ENCODE data around the gene MAD2L2.

Gene MAD2L2

DNA sequence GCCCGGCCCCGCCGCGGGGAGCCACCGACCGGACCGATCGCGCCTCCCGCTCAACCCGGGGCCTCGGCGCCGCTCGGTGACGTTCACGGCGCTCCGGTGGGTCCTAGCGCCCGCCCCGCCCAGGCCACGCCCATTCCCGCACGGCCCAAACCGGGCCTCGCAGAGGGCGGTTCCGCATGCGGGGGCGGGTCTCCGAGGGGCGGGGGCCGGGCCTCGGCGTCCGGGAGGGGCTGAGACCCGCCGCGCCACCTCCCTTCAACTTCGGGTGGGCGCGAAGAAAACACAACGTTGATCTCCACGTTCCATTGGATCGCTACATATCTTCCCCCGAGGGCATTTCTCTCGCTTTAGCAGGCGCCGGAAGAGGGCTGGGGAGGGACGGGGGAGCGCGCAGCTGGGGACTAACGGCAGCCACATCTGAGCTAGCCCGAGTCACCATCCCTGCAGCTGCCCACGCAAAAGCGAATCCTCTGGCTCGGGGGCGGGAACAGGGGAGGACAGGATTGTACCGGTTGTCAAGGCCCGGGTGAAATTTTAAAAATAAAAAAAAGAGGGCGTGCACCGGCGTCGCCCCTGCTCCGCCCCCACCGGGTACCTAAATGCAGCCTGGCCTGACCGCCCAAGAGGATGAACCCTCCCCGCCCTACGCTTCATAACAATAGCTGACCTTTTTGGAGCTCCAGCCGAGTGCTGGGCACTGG lies at the start of gene MAD2L2:
Gene MAD2L2 (minus strand): TSS at position 78 of the 701 bp plus-strand sequence. CDS start 547 bp downstream, outside the sequence.
- peak; percentile 96 for DNase-seq (ENCODE audit: low spot score)

DNA sequence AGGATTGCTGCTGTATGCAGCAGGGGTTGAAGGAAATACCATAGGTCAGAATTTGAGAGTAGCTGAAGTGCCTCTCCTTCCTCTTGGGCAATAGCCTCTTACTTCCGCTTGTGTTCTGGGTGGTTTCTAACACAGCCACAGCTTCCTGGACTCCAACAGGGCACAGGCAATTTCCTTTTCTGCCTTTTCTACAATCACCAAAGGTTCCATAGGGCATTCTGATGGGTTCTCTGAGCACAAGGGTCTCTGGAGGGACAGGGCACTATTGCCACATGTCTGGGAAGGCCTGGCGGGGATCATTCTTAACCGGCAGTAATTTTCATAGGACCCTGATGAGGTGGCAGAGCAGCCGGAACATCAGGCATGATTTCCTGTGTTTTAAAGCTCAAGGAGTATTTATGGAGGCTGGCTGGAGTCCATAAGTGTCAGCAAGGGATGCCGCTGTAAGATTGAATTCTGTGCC lies 49.5 kb upstream of the MAD2L2 start:
- peak; percentile 74 for DNase-seq (ENCODE audit: low spot score)

DNA sequence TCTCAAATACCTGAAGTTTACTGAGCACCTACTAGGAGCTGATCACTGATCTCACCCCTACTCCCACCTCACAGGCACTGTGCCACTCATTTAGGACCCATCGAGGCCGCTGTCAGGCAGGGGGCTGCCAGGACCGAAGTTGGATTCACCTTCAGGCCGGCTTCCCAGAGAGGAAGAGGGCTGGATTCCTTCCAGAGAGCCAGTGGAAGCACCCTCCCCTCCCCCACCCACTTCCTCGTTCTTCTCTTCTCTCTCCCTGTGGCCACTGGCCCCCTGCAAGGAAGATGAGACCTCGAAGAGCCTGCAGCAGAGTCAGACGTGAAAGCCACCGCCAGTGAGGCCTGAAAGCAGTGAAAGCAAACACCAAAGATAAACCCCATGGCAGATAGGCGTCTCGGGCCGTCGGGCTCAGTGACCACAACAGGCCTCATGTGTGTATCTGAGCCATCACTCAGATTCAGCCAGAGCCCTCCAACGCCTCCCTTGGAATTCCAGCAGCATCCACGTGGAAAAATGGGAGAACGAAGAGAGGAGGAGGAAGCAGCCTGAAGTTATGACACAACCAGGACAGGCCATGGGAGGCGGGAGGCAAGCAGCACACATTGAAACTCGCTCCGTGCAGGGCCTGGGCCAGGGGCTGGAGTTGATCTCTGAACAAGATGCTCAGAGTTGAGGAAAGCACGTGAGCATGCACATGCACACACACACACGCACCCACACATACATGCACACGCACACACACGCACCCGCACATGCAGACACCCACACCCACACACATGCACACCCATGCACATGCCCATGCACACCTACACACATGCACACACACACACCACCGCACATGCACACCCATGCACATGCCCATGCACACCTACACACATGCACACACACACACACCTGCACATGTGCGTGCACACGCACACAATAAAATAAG lies 48.8 kb upstream of the MAD2L2 start:
- DNase-seq (ENCODE audit: low spot score) = no peak

DNA sequence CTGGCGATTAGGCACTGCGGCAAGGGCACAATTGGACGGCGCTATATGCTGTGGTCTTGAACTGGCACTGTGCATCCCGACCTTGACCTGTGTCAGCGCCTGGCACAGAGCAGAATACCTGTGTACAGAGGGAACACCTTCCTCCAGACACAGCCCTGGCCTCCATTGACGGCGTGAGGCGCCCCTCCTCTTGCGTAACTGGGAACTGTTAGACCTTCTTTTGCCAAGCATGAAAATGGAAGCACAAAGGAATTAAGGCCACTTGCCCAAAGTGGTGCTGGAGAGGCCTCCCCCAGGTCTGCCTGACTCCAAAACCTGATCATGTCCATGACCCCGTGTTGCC lies 48.2 kb upstream of the MAD2L2 start:
- DNase-seq (ENCODE audit: low spot score) = no peak

DNA sequence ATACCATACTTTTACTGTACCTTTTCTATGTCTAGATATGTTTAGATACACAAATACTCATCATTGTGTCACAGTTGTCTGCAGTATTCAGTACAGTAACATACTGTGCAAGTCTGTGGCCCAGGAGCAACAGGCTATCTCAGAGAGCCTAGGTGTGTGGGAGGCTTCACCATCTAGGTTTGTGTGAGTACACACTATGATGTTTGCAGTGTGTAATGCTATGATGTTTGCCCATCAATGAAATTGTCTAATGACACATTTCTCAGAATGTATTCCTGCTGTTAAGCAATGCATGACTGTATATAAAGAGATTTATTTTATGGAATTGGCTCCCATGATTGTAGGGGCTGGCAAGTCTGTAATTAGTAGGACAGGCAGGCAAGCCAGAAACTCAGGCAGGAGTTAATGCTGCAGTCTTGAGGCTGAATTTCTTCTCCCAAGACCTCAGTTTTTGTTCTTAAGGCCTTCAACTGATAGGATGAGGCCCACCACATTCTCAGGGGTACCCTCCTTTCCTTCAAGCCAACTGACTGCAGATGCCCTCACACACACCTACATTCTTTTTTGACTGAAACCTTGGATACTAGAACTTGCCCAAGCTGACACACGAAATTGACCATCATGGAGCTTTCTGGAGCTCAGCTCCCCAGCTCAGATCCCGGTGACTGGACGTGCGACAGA lies 47.3 kb upstream of the MAD2L2 start:
- DNase-seq (ENCODE audit: low spot score) = no peak

DNA sequence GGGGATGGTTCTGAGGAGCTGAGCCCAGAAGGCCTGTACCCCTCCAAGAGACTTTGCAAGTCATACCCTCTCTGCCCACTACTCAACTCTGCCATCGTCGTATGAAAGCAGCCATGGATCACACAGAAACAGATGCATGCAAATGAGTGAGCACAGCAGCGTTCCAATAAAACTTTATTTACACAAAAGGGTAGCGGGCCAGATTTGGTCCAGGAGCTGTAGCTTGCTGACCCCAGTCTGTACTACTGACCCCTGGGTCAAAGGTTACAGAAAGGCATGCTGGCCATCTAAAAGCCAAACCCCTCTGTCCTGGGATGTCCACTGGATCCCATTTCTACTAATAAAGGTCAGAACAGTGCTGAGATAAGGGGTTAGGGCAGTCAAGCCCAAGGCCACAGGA lies 46.2 kb upstream of the MAD2L2 start:
- peak; percentile 49 for DNase-seq (ENCODE audit: low spot score)

DNA sequence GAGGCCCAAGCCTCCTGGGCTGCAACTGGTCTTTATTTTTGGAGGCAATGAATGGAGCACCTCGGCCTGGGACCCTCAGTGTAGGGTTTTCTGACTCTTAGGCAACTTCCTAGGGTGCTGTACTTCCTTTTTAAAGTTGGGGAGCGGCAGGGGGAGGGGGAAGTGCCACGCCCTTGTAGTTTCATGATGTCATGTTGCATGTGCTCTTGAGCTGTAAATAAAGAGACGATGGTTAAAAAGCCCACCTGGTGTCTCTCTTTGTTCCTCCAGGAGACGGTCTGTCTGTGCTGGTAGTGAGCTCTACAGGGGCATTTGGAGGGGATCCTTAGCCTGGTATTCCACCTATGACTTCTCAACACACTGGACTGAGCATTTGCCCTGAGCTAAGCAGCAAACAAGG lies 44.7 kb upstream of the MAD2L2 start:
- DNase-seq (ENCODE audit: low spot score) = no peak

DNA sequence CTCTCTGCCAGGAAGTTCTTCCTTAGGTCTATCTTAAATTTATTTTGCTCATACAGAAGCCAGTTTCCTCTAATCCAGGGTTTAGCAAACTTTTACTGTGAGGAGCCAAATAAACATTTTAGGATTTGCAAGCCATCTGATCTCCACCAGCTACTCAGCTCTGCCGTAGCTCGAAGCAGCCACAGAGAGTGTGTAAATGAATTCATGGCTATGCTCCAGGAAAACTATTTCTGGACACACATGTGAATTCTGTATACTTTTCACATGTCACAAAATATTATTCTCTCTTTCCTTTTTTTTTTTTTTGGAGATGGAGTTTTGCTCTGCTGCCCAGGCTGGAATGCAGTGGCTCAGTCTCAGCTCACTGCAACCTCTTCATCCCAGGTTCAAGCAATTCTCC lies 41.6 kb upstream of the MAD2L2 start:
- DNase-seq (ENCODE audit: low spot score) = no peak

DNA sequence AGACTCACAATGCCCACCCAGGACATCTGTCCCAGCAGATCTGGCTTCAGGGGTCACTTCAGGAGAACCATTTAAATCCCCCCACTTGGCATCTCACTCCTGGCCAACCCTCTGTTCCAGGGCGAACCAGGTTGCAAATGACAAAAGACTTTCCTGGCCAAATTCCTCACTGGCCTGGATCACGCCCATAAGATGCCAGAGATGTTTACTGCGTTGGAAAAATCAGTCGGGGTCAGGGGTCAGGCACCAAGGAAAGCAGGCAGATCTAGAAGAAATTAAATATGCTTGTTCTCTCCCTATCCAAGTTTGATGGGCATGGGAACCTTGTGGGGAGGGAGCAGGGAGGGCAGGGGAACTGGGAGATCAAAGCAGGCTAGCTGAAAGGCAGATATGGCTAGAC lies 40.4 kb upstream of the MAD2L2 start:
- DNase-seq (ENCODE audit: low spot score) = no peak

DNA sequence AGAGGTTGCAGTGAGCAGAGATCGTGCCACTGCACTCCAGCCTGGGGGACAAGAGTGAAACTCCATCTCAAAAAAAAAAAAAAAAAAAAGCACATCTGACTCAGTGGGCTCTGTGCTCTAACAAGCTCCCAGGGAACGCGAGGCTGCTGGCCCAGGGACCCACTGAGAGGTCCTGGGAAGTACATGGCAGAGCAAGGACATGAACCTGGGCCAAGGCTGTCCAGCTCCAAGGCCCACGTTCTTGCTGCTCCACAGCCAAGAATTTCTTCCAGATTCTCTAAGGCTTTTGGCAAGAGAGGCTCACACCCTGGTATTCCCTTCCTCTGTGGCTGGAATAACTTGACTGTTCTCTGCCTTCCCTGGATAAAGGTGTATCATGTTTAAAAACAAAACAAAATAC lies 39.6 kb upstream of the MAD2L2 start:
- no peak for DNase-seq (ENCODE audit: low spot score)

DNA sequence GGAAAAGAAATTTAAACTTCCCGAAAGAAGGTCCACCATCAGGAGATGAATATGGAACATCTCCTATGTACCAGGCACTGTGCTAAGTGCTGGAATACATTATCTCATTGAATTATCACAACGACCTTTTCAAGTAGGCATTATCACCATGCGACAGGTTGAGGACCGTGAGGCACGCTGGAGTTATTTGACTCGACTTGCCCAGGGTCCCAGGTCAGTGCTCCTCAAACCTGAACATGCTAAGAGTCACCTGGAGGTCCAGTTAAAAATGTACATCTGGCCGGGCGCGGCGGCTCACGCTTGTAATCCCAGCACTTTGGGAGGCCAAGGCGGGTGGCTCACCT lies 39.1 kb upstream of the MAD2L2 start:
- DNase-seq (ENCODE audit: low spot score) = no peak

DNA sequence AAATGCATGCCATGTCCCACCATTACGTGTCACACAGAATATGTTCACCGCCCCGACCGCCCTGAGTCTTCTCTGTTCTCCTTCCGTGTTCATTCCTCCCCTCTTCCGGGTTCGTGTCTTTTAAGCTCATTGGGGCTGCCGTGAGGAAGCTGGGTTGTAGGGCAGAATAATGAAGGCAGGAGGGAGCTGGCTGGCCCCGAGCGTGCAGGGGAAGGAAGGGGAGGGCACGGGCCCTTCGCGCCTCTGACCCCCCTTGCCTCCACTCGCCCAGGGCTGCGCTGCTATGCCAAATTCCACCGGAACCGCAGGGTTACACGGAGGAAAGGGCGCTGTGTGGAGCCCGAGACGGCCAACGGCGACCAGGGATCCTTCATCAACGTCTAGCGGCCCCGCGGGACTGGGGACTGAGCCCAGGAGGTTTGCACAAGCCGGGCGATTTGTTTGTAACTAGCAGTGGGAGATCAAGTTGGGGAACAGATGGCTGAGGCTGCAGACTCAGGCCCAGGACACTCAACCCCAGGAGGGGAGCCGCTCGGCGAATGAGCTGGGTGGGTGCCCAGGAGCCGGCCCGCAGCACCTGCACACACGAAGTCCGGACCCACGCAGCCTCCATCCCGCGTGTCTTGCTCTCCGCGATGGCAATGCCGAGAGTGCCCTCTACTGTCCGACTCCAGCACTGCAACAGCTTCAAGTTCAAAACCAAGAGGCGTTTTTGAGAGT lies 38.5 kb upstream of the MAD2L2 start:
- peak; percentile 81 for DNase-seq (ENCODE audit: low spot score)

DNA sequence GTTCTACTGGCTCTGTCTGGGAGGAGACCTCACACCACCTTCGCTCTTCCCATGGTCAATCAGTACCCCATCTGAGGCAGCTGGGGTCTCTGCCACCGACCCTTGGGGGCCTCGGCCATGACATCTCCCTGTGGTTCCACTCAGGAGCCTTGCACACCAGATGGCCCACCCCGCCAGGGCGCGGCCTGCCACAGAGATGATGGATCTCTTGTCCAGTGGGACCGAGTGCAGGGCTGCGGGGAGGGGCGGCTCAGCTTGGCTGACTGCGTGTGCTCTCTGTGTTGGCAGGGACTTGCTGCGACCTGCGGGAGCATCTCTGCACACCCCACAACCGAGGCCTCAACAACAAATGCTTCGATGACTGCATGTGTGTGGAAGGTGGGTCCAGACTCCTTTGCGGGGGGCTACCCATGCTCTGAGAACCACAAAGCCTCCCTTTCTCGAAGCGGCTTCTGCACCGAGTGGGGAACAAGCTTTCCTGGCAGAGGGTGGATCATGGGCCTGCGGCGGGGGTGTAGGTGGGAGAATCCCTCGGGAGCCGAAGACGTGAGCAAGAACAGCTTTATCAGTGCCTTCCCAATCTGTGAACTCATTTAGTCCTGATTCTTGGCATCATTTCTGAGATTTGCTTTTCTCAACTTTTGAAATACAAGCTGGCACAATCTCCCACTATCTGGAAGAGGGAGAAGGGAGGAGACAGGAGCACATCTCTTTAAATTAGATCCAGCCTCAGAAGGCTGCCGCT lies 34.1 kb upstream of the MAD2L2 start:
- no peak for DNase-seq (ENCODE audit: low spot score)

DNA sequence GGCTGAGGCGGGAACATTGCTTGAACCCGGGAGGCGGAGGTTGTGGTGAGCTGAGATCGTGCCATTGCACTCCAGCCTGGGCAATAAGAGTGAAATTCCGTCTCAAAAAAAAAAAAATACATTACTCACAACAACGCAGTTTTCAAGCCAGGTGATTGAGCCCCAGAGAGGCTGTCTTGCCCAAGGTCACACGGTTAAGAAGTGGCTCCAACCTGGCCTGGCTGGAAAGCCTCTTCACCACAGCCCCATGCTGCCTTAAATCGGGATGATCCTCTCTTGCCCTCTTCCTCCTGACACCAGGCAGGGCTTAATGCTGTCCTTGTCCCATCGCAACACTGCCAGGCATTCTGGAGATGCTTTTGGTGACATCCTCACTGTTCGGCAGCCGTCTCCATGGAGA lies 32.1 kb upstream of the MAD2L2 start:
- DNase-seq (ENCODE audit: low spot score) = no peak

DNA sequence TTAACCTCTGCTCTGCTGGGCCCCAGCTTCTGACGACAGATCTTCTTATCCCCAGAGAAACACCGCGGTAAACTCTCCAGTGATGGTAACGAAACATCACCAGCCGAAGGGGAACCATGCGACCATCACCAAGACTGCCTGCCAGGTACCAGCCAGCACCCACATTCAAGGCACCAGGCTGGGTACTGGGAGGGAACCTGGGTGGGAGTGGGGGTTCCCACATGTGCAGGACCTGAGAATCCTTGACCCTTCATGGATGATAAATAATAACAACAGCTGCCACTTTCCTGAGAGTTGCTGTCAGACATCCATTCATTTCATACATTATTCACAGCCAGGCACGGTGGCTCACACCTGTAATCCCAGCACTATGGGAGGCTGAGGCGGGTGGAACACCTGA lies 31.3 kb upstream of the MAD2L2 start:
- DNase-seq (ENCODE audit: low spot score) = no peak

DNA sequence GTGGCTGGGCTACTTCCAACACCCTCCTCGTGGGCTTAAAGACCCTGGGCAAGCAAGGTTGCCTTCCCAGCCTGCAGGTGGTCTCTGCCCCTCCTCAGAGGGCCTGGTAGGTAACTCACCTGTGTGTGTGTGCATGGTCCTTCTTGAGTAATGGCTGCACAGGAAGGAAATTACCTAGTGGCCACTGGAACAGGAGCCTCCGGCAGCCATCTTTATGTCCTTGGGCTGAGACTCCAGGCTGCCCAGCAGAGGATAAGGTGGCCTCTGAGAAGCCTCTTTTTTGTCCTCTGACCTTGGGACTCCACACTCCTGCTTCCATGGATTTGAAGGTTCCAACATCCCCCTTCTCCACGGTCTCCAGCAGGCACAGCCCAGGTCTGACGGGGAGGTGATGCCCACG lies 30.5 kb upstream of the MAD2L2 start:
- DNase-seq (ENCODE audit: low spot score) = no peak

DNA sequence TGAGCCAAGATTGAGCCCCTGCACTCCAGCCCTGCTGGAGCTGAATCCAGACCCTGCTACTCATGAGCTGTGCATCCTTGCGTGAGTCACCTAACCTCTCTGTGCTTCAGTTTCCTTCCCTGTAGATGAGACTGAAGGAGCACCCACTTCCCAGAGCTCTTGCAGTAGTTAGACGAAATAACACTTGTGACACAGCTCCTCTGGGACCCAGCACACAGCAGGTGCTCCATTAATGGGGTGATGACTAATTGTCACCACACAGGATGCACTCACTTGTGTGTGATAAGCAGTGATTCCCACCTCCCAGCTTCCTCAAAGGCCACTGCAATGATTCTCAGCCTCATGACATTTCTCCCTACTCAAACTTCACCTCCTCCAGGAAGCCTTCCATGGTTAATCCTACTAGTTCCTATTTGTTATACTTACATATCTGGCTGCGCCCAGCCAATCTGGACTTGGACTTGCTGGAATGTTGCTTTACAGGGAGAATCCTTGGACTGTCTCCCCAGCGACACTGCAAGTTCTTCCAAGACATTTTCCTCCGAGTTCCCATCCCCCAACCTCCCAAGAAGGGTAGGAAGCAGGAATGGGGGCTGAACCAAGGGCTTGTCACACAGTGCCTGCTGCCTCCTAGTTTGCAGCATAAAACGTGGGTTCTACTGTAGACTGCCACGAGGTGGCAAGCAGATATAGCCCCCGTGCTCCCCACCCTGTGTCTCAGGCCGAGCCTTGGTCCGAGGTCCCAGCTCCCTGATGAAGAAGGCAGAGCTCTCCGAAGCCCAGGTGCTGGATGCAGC lies 27.8 kb upstream of the MAD2L2 start:
- DNase-seq (ENCODE audit: low spot score) = peak; percentile 41

DNA sequence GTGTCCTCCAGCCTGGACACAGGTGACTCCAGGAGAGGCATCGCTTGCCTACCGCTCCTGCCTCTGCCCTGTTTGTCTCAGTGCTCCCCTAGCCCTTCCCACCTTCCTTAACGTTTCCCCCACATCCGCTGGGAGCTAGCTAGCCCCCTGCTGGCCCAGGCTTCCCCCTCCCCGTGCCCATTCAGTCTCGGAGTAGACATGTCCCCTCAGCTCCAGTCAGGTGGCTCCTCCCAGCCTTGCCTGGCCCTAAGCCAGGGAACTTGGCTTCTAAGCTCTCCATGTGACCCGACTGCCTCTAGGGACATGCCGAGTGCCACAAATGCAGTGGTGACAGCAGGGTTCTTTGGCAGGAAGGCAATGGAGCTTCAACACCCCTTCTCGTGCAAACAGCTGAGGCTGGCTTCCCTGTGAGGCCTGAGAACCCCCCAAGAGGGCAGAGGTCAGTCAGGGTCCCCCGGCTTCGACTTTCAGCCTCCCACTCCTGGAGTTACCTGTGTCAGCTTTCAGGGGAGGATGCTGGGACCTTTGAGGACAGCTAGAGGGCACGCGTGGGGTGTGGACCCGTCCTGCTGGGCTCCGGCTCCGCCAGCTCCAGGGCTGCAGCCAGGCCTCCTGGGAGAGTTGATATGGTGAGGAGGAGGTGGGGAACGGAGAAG lies 26.8 kb upstream of the MAD2L2 start:
- DNase-seq (ENCODE audit: low spot score) = peak; percentile 58

DNA sequence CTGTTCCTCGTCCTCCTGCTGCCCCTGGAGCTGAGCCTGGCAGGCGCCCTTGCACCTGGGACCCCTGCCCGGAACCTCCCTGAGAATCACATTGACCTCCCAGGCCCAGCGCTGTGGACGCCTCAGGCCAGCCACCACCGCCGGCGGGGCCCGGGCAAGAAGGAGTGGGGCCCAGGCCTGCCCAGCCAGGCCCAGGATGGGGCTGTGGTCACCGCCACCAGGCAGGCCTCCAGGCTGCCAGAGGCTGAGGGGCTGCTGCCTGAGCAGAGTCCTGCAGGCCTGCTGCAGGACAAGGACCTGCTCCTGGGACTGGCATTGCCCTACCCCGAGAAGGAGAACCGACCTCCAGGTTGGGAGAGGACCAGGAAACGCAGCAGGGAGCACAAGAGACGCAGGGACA lies 25.3 kb upstream of the MAD2L2 start:
- DNase-seq (ENCODE audit: low spot score) = no peak

DNA sequence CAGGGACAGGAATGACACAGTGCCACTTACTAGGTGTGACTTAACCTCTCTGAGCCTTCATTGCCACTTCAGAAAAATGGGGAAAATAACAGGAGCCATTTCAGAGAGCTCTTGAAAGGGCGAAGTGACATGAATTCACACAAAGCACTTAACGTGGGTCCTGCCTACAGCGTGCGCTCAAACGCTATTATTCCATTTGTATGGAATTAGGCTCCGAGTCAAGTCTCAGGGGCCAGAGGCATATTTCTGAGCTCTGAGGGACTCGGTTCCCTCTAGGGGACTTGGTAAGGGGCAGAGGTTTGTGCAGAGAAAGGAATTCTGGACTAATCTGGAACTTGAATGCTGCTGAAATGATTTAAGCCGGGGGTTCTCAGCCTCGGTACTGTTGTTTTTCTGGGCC lies 24.6 kb upstream of the MAD2L2 start:
- DNase-seq (ENCODE audit: low spot score) = no peak
